HEK293 (cell line): ENCODE measurements around the gene GLG1.

Experiments used
- CTCF ChIA-PET: fragments of 350-600 bp; formaldehyde crosslinking; extraction: SDS; loops from one replicate; lab custom pipeline; 2021; ENCODE audit warnings: antibody characterized with exemption; lab: Yijun Ruan, JAX
- POLR2A ChIA-PET: fragments of 300-600 bp; formaldehyde crosslinking; extraction: SDS; loops from one replicate; lab custom pipeline; 2020; ENCODE audit warnings: antibody characterized with exemption, inconsistent platforms; lab: Yijun Ruan, JAX
- H3K27ac ChIP-seq: fragments of 200-500 bp; sonication (Bioruptor generic); 2 replicates; pipeline ENCODE4 v1.5.1; 2014; ENCODE audit warnings: low read depth, low read length, control low read depth, inconsistent platforms; ENCODE audit errors: extremely low read depth
- H3K36me3 ChIP-seq, 2 experiments: fragments of 200-500 bp in 1 of 2; sonication (Bioruptor generic) in 1 of 2; 1 replicate in 1 of 2; 2 replicates in 1 of 2; pipeline ENCODE4 v1.5.1; 2014 to 2017; ENCODE audit warnings: inconsistent platforms in 2 of 2, low read length in 2 of 2; ENCODE audit not compliant: control insufficient read depth in 2 of 2, insufficient read depth in 1 of 2
- H3K4me1 ChIP-seq: fragments of 200-500 bp; sonication (Bioruptor generic); 2 replicates; pipeline ENCODE4 v1.5.1; 2014; ENCODE audit warnings: mild to moderate bottlenecking, low read length, inconsistent platforms; ENCODE audit not compliant: control insufficient read depth, insufficient read depth
- H3K4me3 ChIP-seq: 2 replicates; pipeline ENCODE4 v1.5.1; 2011; ENCODE audit warnings: low read depth, mild to moderate bottlenecking, control low read depth, low read length, moderate library complexity
- H3K9me3 ChIP-seq: fragments of 200-500 bp; sonication (Bioruptor generic); 2 replicates; pipeline ENCODE4 v1.5.1; 2014; ENCODE audit warnings: low read depth, low read length, inconsistent platforms; ENCODE audit not compliant: control insufficient read depth, insufficient read depth
- GLIS1 ChIP-seq: fragments of 450-650 bp; formaldehyde crosslinking; IDR thresholded peaks from 2 replicates; pipeline ENCODE4 v1.5.1; 2016; ENCODE audit warnings: missing biosample characterization, missing genetic modification characterization
- HOXA7 ChIP-seq: sonication (generic); formaldehyde crosslinking; IDR thresholded peaks from 2 replicates; pipeline ENCODE4 v1.8.1; 2022; ENCODE audit warnings: missing genetic modification reagents, borderline replicate concordance
- ZBTB1 ChIP-seq: fragments of 450-650 bp; formaldehyde crosslinking; IDR thresholded peaks from 2 replicates; pipeline ENCODE4 v1.5.1; 2016; ENCODE audit warnings: missing biosample characterization, missing genetic modification characterization
- ZBTB21 ChIP-seq: fragments of 450-650 bp; formaldehyde crosslinking; IDR thresholded peaks from 2 replicates; pipeline ENCODE4 v1.5.1; 2017; ENCODE audit warnings: missing biosample characterization, missing genetic modification characterization
- ZBTB48 ChIP-seq: fragments of 450-650 bp; formaldehyde crosslinking; IDR thresholded peaks from 2 replicates; pipeline ENCODE4 v1.5.1; 2016; ENCODE audit warnings: missing biosample characterization, missing genetic modification characterization
- ZNF155 ChIP-seq: fragments of 450-650 bp; formaldehyde crosslinking; IDR thresholded peaks from 2 replicates; pipeline ENCODE4 v1.5.1; 2016; ENCODE audit warnings: missing biosample characterization, missing genetic modification characterization
- ZNF394 ChIP-seq: fragments of 450-650 bp; formaldehyde crosslinking; IDR thresholded peaks from 2 replicates; pipeline ENCODE4 v1.5.1; 2016; ENCODE audit warnings: missing biosample characterization, missing genetic modification characterization, mild to moderate bottlenecking, moderate library complexity, borderline replicate concordance
- ZNF518A ChIP-seq: fragments of 450-650 bp; formaldehyde crosslinking; conservative IDR thresholded peaks from 2 replicates; pipeline ENCODE4 v1.5.1; 2016; ENCODE audit warnings: low read depth, missing biosample characterization, missing genetic modification characterization
- ZNF555 ChIP-seq: fragments of 450-650 bp; formaldehyde crosslinking; conservative IDR thresholded peaks from 2 replicates; pipeline ENCODE4 v1.5.1; 2017; ENCODE audit warnings: missing biosample characterization, mild to moderate bottlenecking, missing genetic modification characterization, inconsistent platforms
- ZNF585B ChIP-seq: fragments of 450-650 bp; formaldehyde crosslinking; IDR thresholded peaks from 2 replicates; pipeline ENCODE4 v1.5.1; 2016; ENCODE audit warnings: missing biosample characterization, missing genetic modification characterization
- ZNF610 ChIP-seq: fragments of 450-650 bp; formaldehyde crosslinking; IDR thresholded peaks from 2 replicates; pipeline ENCODE4 v1.5.1; 2016; ENCODE audit warnings: missing biosample characterization, missing genetic modification characterization, borderline replicate concordance
- ZNF701 ChIP-seq: fragments of 450-650 bp; formaldehyde crosslinking; IDR thresholded peaks from 2 replicates; pipeline ENCODE4 v1.5.1; 2016; ENCODE audit warnings: missing biosample characterization, missing genetic modification characterization
- ZNF791 ChIP-seq: fragments of 450-650 bp; formaldehyde crosslinking; IDR thresholded peaks from 2 replicates; pipeline ENCODE4 v1.5.1; 2016; ENCODE audit warnings: missing biosample characterization, missing genetic modification characterization
- ZNF837 ChIP-seq: fragments of 450-650 bp; formaldehyde crosslinking; IDR thresholded peaks from 2 replicates; pipeline ENCODE4 v1.5.1; 2016; ENCODE audit warnings: missing biosample characterization, missing genetic modification characterization
- ZSCAN30 ChIP-seq: fragments of 450-650 bp; IDR thresholded peaks from 2 replicates; pipeline ENCODE4 v1.5.1; 2018; ENCODE audit warnings: missing biosample characterization, mild to moderate bottlenecking, missing genetic modification characterization, moderate library complexity

The GLG1 gene

GRCh38 chr16:74460542-74460941, 146.4 kb downstream of the GLG1 start:
- H3K36me3 ChIP-seq, result peaks cover 34 to 84% of the 10 kb centered on the region in 2 experiments

GRCh38 chr16:74456290-74456625, 150.7 kb downstream of the GLG1 start:
- Histone ChIP-seq H3K9me3 (no peaks in the 10 kb centered on the region), H3K4me1 (no peaks in the 10 kb centered on the region), H3K27ac (no peak overlapping the region), H3K4me3 (no peak overlapping the region), H3K36me3 (peaks cover 23 to 78% of the 10 kb centered on the region in 2 experiments; a peak in 2 of 3 replicates)
- TF ChIP-seq GLIS1 (tag by site-specific recombination), result no peak
- no peak for TF ChIP-seq ZNF518A
- TF ChIP-seq ZNF837 (tag by site-specific recombination), result no peak
- ChIA-PET CTCF (no interaction called here), POLR2A (no interaction called here)

More at GRCh38 chr16:74460542-74460941, 146.4 kb downstream of the GLG1 start:
- ChIA-PET POLR2A (interaction anchor here (0.7 kb wide), 1 partner anchor 136 kb away, joined by 4 read pairs; no protein-coding TSS in a partner anchor), CTCF (no interaction called here)
- Histone ChIP-seq H3K9me3 (no peaks in the 10 kb centered on the region), H3K4me3 (no peak overlapping the region), H3K4me1 (no peaks in the 10 kb centered on the region), H3K27ac (no peak overlapping the region)
- TF ChIP-seq ZBTB48 (tag by site-specific recombination), result no peak
- no peak for TF ChIP-seq ZSCAN30 (tag by site-specific recombination)
- TF ChIP-seq ZBTB21 (tag by site-specific recombination), result no peak
- no peak for TF ChIP-seq ZNF701 (tag by site-specific recombination)
- no peak for TF ChIP-seq ZNF155 (tag by site-specific recombination)

DNA sequence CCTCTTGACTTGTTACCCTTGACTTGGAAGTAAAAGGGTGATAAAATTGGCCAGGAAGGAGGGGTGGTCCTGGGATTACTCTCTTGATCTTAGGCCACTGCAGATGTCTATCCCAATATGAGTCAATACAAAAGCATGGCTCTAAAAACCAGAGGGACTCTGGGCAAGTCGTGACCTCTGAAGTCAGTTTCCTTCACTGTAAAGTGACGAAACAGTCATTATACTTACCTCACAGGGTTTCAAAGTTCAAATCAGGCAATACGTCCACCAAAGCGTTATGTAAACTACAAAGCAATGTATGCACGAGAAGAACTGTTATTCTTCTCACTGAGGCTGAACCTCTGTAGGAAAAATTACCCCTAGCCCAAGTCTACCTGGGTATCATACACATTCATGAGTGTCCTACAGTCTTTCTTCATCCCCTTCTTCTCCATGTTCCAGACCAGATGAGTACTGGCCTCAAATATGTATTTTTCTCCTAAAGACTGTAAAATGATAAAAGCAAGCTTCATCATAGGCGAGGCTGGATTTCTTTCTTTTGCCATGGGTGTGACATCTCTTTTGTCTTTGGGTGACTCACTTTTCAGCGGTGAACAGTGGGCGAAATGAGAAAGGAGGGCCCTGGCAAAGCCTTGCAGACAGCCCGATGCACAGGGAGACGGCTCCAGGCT, 151.2 kb downstream of the GLG1 start:
- H3K4me1 ChIP-seq, result no peaks in the 10 kb centered on the region
- H3K4me3 ChIP-seq, result no peak overlapping the region
- no peaks in the 10 kb centered on the region for H3K9me3 ChIP-seq
- no peak overlapping the region for H3K27ac ChIP-seq
- ChIA-PET CTCF (no interaction called here), POLR2A (no interaction called here)
- H3K36me3 ChIP-seq, result peaks cover 23 to 82% of the 10 kb centered on the region in 2 experiments; a peak in 2 of 3 replicates
- TF ChIP-seq ZNF610 (tag by site-specific recombination) (no peak), ZNF394 (no peak), ZNF555 (no peak), ZNF791 (tag by site-specific recombination) (no peak), ZBTB1 (tag by site-specific recombination) (no peak), HOXA7 (CRISPR knock-in tag) (no peak), ZNF585B (no peak), ZNF837 (tag by site-specific recombination) (no peak)
